T-cell (primary cell): ENCODE data around the gene LRP1B. TPM values are rescaled to one million over a fixed set of nuclear protein-coding genes. Genes with fewer than 3 reads are reported as not detected.

Experiments used
- ATAC-seq, 4 experiments: fragments of 200-7000 bp in 3 of 4; fragments of 150-1000 bp in 1 of 4; cut with Tn5 transposase; replicated peaks in 1 of 4; 1 replicate in 3 of 4; 2 replicates in 1 of 4; pipeline ENCODE4 v1.10.0; 2021; ENCODE audit warnings: moderate library complexity in 3 of 4, mild to moderate bottlenecking in 2 of 4, moderate number of reproducible peaks in 1 of 4
- CTCF ChIA-PET, 2 donors: fragments of 300-600 bp; sonication (Branson Sonifier 250); formaldehyde crosslinking; loops; one replicate each; lab custom pipeline; 2022; ENCODE audit warnings: antibody characterized with exemption in 2 of 2; lab: Charles Lee
- POLR2A ChIA-PET, 2 donors: fragments of 300-600 bp; sonication (Branson Sonifier 250); formaldehyde crosslinking; loops; one replicate each; lab custom pipeline; 2022; ENCODE audit warnings: antibody characterized with exemption in 2 of 2; lab: Charles Lee
- DNase-seq, 35 experiments: peaks; one replicate each; pipeline versions ENCODE4 v3.0.0 to v3.0.0-alpha.2; 2013 to 2023
- H3K27ac ChIP-seq: one replicate; pipeline ENCODE4 v1.5.1; 2013; ENCODE audit warnings: low read length
- H3K27me3 ChIP-seq, 2 experiments: replicated peaks in 1 of 2; 1 replicate in 1 of 2; 2 replicates in 1 of 2; pipeline versions ENCODE4 v1.6.1 to v1.7.0; 2013; ENCODE audit warnings: low read length in 1 of 2, mixed read lengths in 1 of 2; ENCODE audit not compliant: control insufficient read depth in 2 of 2, insufficient read depth in 2 of 2; ENCODE audit errors: extremely low read depth in 1 of 2
- H3K36me3 ChIP-seq, 2 donors: 1 replicate in 1 of 2; 2 replicates in 1 of 2; pipeline versions ENCODE4 v1.6.1 to v1.7.0; 2013; ENCODE audit warnings: low read length in 1 of 2; ENCODE audit not compliant: control insufficient read depth in 2 of 2, insufficient read depth in 1 of 2; ENCODE audit errors: extremely low read depth in 1 of 2
- H3K4me1 ChIP-seq, 2 experiments: 1 replicate in 1 of 2; 2 replicates in 1 of 2; pipeline versions ENCODE4 v1.6.1 to v1.7.0; 2013; ENCODE audit warnings: low read length in 2 of 2, mixed read lengths in 1 of 2; ENCODE audit not compliant: insufficient read depth in 2 of 2, control insufficient read depth in 1 of 2; ENCODE audit errors: extremely low read depth in 1 of 2
- H3K4me3 ChIP-seq, 2 donors: 1 replicate in 1 of 2; 2 replicates in 1 of 2; pipeline versions ENCODE4 v1.5.1 to v1.7.0; 2013; ENCODE audit warnings: mild to moderate bottlenecking in 2 of 2, low read length in 1 of 2, moderate library complexity in 1 of 2; ENCODE audit not compliant: control insufficient read depth in 1 of 2; ENCODE audit errors: extremely low read depth in 1 of 2
- H3K9me3 ChIP-seq: 2 replicates; pipeline ENCODE4 v1.7.0; 2013
- H3K27ac Mint-ChIP-seq, 2 donors: one replicate each; pipeline ENCODE4 v1.8.0; 2020 to 2021; ENCODE audit warnings: mild to moderate bottlenecking in 2 of 2, mixed read lengths in 2 of 2
- H3K27me3 Mint-ChIP-seq, 2 donors: one replicate each; pipeline ENCODE4 v1.8.0; 2021 to 2022; ENCODE audit warnings: mixed read lengths in 2 of 2
- H3K36me3 Mint-ChIP-seq: one replicate; pipeline ENCODE4 v1.8.0; 2021; ENCODE audit warnings: mixed read lengths
- H3K4me1 Mint-ChIP-seq, 3 donors: one replicate each; pipeline ENCODE4 v1.8.0; 2020 to 2022; ENCODE audit warnings: mixed read lengths in 3 of 3, mild to moderate bottlenecking in 1 of 3
- H3K4me3 Mint-ChIP-seq, 3 donors: one replicate each; pipeline ENCODE4 v1.8.0; 2020 to 2022; ENCODE audit warnings: mild to moderate bottlenecking in 3 of 3, mixed read lengths in 3 of 3, moderate library complexity in 3 of 3
- H3K9me3 Mint-ChIP-seq, 3 donors: one replicate each; pipeline ENCODE4 v1.8.0; 2020 to 2022; ENCODE audit warnings: mixed read lengths in 3 of 3
- WGBS: methylation state at CpG from one replicate; pipeline ENCODE4 v1.1.5; 2013; ENCODE audit warnings: missing lambda C conversion rate; ENCODE audit not compliant: insufficient coverage; 5-methylcytosine and 5-hydroxymethylcytosine counted together
- total RNA-seq, 35 experiments: library from RNA in 6 of 35; stranded (reverse) in 6 of 35; fragments of 120-200 nt in 1 of 35; gene quantifications; one replicate each; pipeline versions ENCODE4 v1.2.1 to v1.2.4 and lab custom pipeline; 2013 to 2026

LRP1B gene
- total RNA-seq, 5 donors from 2014 or later (not counting 1 experiment from before 2014, with no cell fraction given) = not detected

DNA sequence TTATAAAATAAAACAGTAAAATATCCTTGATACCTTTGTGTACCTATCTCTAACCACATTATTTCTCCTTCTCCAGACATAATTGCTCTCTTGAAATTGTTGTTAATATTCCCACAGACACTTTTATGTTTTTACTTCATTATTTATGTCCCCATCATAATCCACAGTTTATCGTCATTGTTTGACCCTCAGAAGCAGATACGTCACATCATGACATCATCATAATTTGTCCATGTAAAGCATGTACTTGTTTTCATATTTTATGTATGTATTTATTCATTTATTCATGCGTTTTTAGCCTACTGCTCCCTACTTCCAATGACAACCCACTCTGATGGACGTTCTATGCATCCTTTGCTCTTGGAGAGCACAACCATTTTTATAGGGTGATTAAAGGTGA, 1943.7 kb downstream of the LRP1B start:
- H3K36me3 Mint-ChIP-seq = no peaks in the 10 kb centered on the region
- H3K9me3 Mint-ChIP-seq = peaks cover 13 to 17% (median 15%) of the 10 kb centered on the region in 3 donors
- Histone ChIP-seq H3K27me3 (no peaks in the 10 kb centered on the region), H3K27ac (no peak overlapping the region), H3K9me3 (no peaks in the 10 kb centered on the region), H3K4me3 (no peak overlapping the region), H3K36me3 (no peaks in the 10 kb centered on the region), H3K4me1 (no peaks in the 10 kb centered on the region)
- ATAC-seq (no peak), DNase-seq (no peak)
- CTCF ChIA-PET = no interaction called here
- POLR2A ChIA-PET = no interaction called here
- H3K4me3 Mint-ChIP-seq = no peak overlapping the region
- H3K4me1 Mint-ChIP-seq = no peaks in the 10 kb centered on the region
- no peaks in the 10 kb centered on the region for H3K27me3 Mint-ChIP-seq
- H3K27ac Mint-ChIP-seq = no peak overlapping the region
- WGBS = no CpG with 5 or more reads among the region's 4 CpGs

DNA sequence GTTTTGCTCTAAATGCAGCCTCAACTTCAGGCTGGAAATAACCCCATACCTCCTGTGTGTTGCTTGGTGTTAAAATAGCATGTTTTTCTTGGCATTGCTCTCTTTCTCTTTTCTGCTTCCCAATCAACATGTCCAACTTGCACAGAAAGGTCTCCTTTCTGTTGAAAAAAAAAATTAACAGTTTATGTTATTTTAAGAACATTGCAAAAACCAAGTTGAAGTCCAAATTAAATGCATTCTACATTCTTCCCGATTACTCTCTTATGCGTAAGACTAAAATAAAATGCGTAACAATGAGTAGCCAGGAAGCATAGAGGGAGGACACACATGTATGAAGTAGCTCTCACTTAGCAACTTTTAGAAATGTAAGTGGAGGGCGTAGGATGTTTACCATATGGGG, 1944.5 kb downstream of the LRP1B start:
- H3K4me1 Mint-ChIP-seq = no peaks in the 10 kb centered on the region
- ChIA-PET POLR2A (no interaction called here), CTCF (no interaction called here)
- H3K4me3 Mint-ChIP-seq = no peak overlapping the region
- no peaks in the 10 kb centered on the region for H3K36me3 Mint-ChIP-seq
- WGBS = 70% methylated on average over 2 of the region's 4 CpGs
- H3K27me3 Mint-ChIP-seq = no peaks in the 10 kb centered on the region
- peaks cover 17 to 21% (median 20%) of the 10 kb centered on the region in 3 donors for H3K9me3 Mint-ChIP-seq
- Histone ChIP-seq H3K36me3 (no peaks in the 10 kb centered on the region), H3K4me1 (no peaks in the 10 kb centered on the region), H3K27ac (no peak overlapping the region), H3K4me3 (no peak overlapping the region), H3K27me3 (no peaks in the 10 kb centered on the region), H3K9me3 (no peaks in the 10 kb centered on the region)
- ATAC-seq = no peak
- no peak overlapping the region for H3K27ac Mint-ChIP-seq
- no peak for DNase-seq

DNA sequence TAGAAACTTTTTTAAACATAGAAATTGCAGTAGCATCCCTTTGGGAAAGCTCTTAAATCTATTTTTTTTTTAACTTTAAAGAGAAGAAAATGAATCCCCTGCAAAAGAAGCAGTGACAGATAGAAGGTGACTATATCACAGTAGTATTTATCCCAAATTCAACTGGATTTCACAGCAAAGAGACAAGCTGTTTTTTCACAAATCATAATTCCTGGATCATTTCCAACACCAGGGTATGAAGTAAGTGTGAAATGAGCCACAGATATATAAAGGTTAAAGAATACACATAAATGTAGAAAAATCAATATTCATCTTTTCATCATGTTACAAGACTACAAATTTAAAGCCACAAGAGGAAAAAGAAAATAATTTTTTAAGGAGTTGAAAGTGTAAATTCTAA, 1945.7 kb downstream of the LRP1B start:
- ATAC-seq (no peak), DNase-seq (no peak)
- H3K4me1 ChIP-seq = no peaks in the 10 kb centered on the region
- H3K4me1 Mint-ChIP-seq = no peaks in the 10 kb centered on the region
- POLR2A ChIA-PET = no interaction called here
- H3K27ac ChIP-seq = no peak overlapping the region
- peaks cover 20 to 24% (median 24%) of the 10 kb centered on the region in 3 donors for H3K9me3 Mint-ChIP-seq
- no peaks in the 10 kb centered on the region for H3K27me3 Mint-ChIP-seq
- no peak overlapping the region for H3K4me3 ChIP-seq
- no peak overlapping the region for H3K27ac Mint-ChIP-seq
- no peaks in the 10 kb centered on the region for H3K27me3 ChIP-seq
- H3K36me3 ChIP-seq = no peaks in the 10 kb centered on the region
- no peak overlapping the region for H3K4me3 Mint-ChIP-seq
- no peaks in the 10 kb centered on the region for H3K9me3 ChIP-seq
- CTCF ChIA-PET = no interaction called here
- H3K36me3 Mint-ChIP-seq = no peaks in the 10 kb centered on the region

DNA sequence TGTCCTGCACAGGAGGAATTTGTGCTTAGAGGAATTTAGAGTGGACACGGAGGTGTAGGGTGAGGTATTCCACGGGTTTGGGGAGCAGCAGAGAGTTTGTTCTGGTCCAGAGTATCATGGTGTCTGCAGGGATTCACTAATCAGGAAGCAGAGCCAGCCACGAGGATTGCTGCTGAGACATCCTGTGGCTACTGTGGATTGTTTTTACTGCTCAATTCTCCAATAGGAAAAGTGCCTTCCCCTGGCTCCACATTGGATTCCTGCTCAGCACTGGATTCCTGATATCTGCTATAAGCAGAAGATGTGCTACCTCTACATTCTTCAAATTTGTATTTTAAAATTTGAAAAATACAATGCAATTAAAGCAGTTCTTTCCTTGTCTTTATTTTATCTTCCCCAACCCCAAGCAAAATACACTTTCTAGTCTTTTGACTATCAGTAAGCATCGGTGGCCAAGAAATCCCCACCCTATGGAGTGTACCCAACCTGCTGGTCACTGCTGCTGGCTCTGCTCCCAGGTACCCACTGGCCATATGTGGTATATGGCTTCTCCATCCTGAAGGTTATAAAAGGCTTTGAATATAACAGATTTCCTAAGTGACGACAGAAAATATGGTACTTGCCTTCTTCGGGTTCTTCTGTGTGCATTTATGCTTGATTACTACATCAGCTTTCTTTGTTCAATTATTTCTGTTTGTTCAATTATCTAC, 1947.6 kb downstream of the LRP1B start:
- no peaks in the 10 kb centered on the region for H3K4me1 ChIP-seq
- 64% methylated on average over 2 of the region's 6 CpGs for WGBS
- H3K4me1 Mint-ChIP-seq = no peaks in the 10 kb centered on the region
- H3K4me3 ChIP-seq = no peak overlapping the region
- POLR2A ChIA-PET = no interaction called here
- no peak overlapping the region for H3K27ac ChIP-seq
- H3K9me3 Mint-ChIP-seq = peaks cover 13 to 25% (median 20%) of the 10 kb centered on the region in 3 donors
- no peak for DNase-seq
- no peaks in the 10 kb centered on the region for H3K27me3 ChIP-seq
- no peak overlapping the region for H3K27ac Mint-ChIP-seq
- no peaks in the 10 kb centered on the region for H3K27me3 Mint-ChIP-seq
- H3K36me3 ChIP-seq = no peaks in the 10 kb centered on the region
- H3K9me3 ChIP-seq = no peaks in the 10 kb centered on the region
- no peak for ATAC-seq
- CTCF ChIA-PET = no interaction called here
- H3K36me3 Mint-ChIP-seq = no peaks in the 10 kb centered on the region
- H3K4me3 Mint-ChIP-seq = no peak overlapping the region
